Muscle of arm (tissue), 12 donors: ENCODE data around the gene TCIRG1. TPM values are rescaled to one million over a fixed set of nuclear protein-coding genes. Genes with fewer than 3 reads are reported as not detected.

Source experiments
- DNase-seq: peaks from one replicate; pipeline ENCODE4 v3.0.0-alpha.2; 2013
- polyA plus RNA-seq, 12 donors: library from polyadenylated mRNA; unstranded; fragments of 120-200 nt; gene quantifications; one replicate each; pipeline ENCODE4 v1.2.1, GENCODE V29; 2013; ENCODE audit not compliant: insufficient read length in 12 of 12

TCIRG1 gene
- polyA plus RNA-seq, 12 donors = 15.3 to 47.2 (median 24.0) TPM; not detected in 1

DNA sequence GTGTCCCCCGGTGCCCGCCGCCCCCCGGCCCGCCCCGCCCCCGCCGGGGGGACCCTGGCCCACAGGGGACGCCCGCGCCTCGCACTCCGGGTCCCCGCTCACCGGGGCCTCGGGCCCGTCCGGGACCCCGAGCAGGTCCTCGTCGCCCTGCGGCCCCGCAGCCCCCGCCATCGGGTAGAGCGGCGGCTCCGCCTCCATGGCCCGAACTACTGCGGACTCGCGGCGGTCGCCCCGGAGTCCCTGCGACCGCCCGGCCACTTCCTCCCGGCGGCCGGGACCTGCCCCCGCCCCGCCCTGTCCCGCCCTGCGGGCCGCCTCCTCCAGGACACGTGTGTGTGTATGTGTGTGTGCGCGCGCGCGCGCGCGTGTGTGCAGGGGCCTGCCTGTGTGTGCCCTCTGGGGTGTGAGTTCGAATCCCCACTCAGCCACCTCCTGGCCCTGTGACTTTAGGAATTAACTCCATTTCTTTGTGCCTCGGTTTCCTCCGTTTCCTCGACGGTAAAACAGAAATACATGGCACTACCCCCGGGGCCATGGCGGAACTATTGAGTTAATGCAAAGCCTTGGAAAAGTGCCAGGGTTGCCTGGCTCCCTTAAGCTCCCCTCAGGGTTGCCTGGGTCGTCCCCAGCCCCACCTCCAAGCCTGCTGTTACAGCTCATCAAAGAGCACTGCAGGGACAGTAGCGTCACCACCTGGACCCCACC, 34.8 kb upstream of the TCIRG1 start, which contains the start of gene UNC93B1:
Gene UNC93B1, minus strand, starts transcription at position 252 of the 705 bp plus-strand sequence. Its CDS starts 54 bp downstream, at position 198.
- peak; percentile 71 for DNase-seq

DNA sequence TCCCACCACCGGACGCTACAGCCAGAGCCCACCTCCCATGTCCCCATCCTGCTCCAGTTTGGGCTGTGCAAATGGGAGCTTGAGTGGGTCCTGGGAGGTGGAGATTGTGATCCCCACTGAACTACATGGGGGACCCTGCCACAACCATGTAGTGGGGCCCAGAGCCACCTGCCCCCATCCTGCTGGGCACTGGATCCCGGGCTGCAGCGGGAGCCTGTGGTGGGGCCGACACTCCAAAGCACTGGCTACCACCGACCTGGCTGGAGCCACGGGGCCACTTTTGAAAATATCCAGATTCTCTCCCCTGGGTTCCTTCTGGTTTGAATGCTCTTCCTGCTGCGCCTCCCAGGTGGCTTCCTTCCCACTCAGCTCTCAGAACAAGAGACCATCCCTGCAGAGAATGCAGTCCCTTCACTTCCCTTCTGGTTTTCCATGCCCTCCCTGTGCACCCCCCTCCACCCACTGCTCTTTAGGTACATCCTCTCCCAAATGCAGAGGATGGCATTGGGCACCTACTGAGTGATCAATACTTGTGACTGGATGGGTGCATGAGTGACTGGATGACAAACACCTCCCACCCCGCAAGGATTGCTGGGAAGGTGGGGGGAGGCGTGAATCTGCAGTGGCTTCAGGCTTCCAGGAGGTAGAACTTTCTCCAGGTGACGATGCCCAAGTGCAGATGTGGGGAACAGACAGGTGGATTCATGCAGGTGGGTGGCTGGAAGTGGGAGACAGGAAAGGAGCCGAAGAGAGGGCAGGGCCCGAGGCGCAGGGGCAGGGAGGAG, 34.1 kb upstream of the TCIRG1 start:
- no peak for DNase-seq

DNA sequence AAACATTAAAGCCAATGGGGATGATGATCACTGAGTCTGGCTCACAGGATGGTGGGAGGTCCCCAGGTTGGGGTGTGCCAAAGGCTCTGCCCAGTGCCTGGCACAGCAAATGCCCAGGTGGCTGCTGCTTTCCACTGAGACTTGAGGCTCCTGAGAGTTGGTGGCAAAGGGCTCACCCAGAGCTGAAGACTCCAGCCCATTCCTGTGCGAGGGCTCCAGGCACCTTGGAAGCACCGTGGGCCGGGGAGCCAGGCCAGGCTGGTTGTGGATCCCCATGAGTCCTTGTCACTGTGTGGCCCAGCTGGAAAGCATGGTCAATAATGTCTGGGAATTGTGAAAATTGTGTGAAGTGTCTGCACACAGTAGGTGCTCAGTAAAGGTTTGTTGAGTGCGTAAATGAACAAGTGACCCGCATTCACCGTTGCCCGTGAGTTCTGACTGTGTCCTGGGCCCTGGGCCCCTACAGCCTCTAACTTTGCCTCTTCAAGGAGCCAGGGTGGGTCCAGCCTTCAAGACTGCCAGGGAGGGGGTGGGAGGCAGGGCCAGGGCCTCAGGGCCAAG, 32.1 kb upstream of the TCIRG1 start:
- no peak for DNase-seq

DNA sequence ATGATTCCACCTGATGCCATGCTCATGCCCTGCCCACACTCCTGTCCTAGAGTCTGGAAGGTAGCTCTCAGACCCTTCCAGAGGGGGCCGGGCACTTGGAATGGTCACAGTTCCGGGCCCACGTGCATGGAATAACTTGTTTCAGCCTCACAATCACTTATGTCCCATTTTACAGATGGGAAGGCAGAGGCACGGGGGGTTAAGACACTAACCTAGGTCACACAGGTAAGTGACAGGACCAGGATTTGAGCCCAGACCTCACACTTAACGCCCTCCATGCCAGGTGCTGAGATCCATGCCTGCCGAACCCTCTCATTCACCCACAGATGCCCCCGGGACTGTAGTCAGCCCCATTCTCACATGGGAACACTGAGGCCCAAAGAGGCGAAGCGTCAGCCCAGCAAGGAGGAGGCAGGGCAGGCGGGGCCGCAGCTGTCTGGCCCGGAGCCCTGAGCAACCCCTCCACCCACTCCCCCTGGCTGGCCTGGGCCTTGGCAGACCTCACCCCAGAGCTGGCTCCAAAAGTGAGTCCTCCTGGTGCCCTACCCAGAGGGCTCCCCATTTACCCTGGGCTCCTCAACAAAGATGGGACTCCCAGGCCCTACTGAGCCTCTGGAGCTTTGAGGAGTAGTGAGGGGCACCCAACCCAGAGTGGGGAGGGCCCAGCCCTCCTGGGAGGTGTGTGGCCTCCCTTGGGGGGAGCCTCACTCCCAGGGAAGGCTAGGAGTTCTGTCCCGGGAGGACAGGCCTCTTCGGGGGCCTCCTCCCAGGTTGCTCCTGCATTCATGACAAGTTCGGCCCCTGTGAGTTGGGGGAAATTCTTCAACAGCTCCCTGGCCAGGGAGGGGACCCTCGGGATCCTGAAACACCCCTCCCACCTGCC, 31.1 kb upstream of the TCIRG1 start:
- no peak for DNase-seq

DNA sequence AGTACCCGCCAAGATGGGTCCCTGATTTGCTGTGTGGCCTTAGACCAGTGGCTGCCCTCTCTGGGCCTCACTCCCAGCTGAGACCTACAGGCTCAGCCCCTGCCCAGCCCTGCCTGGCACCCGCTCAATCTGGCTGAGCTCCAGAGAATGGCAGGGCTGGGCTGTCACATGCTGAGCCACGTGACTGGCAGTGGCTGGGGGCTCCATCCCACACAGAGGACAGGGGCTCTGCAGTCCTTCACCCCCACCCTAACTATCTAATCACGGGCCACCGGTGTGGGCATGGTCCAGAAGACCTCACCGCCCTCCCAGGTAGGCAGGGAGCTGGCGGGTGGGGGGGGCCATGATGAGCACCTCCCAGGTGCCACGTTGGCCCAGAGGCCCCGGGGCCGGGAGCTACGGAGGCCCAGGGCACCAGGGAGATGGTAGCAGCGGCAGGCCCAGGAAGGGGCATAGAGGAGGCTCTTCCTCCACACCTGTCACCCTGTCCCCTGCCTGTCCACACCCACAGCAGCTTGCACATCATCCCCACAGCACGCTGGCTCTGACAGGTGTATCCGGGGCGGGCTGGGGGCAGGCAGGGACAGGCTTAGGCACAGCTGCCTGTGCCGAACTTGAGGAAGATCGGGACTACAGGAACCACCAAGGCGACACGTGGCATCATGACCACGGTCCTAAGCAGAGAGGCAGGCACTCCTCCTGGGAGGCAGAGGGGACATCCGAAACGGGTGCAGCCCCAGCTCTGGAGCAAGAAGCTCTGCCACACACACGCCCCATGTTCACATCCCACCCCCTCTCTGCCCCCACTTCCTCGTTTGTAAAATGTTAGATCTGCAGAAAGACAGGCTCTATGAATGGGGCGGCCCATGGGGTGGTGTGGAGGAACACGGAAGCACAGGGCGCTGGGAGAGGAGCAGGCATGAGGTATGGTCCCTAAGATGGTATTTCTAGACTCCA, 30.2 kb upstream of the TCIRG1 start:
- DNase-seq = no peak

DNA sequence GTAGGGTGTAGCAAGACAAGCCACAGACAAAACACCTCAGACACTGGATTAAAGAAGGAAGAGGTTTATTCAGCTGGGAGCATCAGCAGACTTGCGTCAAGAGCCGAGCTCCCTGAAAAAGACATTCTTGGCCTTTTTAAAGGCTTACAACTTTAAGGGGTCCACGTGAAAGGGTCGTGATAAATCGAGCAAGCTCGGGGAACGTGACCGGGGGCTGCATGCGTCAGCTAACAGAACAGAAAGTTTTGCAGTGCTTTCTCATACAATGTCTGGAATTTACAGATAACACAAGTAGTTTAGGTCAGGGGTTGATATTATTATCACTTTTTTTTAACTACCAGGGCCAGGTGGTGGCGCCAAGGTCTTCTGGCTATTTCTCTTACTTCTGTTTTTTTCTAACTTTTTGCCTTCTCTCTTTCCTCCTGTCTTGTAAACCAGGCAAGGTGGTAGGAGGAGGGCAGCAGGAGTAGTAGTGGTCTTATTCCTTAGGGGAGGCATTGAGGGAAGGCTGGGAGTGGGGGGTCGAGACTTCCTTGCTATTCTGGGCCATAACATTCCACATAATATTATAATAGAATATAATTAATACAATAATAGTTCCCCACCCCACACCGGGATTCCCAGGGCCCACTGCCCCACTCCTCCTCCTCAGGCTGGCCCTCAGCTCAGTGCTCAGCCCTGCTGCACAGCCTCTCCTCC, 29.3 kb upstream of the TCIRG1 start:
- DNase-seq = no peak

DNA sequence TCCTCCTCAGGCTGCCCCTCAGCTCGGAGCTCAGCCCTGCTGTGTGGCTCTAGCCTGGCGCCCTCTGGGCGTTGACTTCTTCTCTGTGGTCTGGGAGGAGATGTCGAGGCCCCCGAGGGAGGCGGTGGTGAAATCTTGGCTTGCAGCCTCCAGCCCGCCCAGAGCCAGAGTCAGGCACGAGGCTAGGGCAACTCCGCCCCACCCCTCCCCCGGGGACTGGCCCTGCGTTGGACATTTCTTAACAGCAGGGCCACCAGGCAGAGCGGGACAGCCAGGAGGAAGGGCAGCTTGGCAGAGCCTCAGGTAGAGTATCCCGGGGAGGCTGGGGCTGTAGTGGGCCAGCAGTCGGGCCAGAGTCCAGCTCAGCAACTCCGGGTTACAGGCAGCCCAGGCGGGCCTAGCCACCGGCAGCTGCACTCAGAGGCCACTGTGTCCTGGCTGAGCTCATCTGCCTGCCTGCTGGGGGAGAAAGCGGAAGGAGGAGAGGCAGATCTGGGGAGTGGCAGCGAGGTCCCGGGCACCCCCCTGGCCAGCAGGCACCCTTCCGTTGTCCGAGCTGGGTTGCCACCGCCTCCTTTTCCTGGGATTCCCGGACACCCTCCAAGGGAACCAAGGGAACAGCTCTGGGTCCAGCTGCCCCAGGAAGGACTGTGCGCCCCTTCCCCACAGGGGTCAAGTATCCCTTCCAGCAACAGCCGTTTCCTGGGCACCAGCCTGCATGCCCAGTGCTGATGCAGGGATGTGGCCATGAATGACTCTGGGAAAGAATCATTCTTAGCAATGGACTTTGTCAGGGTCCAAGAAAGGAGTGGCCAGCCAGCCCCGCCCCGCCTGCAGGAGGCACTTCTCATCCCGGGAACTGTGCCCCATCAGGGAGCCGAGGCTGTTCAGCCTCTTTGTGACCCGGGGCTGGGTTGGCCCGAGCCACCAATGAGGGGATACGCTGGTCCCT, 28.5 kb upstream of the TCIRG1 start, which contains the start of gene ALDH3B1:
Gene ALDH3B1, plus strand, starts transcription at position 238 of the 952 bp plus-strand sequence. CDS start 4,971 bp downstream, outside the sequence.
- peak; percentile 41 for DNase-seq

DNA sequence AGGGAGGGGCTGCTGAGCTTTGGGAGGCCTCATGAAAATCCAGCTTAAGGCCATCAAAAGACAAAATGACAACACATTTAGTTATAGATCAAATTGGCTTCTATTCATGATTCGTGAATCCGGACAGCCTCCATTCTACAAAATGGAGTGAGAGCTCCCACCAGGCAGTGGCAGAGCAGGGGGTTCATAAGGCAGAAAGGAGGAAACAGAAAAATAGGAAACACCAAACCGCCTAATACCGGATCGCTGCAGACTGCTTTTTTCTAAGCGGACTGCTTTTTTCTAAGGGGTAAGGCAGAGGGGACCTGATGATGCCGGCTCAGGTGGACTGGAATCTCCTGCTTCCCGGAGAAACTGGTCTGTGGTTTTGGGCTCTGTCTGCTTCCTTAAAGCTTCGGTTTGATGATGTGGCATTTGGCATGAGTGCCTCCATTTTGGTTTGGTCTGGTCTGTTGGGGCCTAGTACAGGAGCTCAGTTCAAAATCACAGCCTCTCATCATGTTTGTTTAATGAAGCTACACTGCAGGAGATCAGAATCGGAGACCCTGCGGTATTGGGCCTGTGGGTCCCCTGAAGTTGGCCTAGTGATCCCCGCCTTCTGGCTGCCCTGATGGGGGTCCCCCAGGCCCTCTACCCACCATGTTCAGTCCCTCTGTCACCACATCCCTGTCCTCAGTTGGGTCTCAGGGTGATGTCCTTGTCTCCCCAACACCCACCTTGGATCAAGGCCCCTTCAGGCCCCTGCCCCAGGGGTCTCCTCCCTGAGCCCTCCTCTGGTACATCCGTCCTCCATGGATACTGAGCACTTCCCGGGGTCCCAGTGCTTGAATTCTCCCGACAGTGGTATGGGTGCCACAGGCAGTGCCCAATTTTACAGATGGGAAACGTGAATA, 27.5 kb upstream of the TCIRG1 start:
- no peak for DNase-seq

DNA sequence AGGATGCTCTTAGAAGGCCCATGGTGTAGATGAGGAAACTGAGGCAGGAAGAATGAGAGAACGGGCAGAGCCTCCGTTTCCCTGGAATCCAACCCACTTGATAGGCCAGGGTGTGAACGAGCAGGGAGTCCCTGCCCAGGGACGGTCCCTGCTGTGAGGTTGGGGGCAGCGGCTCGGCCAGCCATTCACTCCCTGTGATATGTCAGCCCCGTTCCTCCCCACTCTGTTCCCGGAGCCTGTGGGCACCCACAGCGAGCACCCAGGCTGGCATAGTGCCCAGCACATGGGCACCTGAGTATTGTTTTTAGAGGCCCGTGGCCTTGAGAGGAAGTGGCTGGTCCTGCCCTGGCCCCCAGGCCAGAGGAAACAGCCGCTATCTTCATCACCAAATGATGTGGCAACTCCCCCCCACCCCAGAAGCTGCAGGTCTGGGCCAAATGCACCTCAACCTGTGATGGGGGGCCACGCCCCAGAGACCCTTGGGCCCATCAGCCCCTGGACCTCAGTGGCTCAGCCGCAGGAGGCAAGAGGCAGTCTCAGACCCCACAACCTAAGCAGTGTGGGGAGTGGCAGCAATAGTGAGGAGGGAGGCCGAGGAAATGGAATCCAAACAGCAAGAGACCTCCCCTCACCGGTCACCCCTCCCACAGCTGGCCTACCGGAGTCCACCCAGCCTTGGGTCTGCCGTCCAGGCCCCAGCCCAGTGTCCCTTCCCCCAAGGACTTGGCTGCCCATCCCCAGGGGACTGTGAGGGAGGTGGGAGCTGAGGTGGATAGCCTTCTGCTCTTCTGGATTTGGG, 26.6 kb upstream of the TCIRG1 start:
- DNase-seq = no peak

DNA sequence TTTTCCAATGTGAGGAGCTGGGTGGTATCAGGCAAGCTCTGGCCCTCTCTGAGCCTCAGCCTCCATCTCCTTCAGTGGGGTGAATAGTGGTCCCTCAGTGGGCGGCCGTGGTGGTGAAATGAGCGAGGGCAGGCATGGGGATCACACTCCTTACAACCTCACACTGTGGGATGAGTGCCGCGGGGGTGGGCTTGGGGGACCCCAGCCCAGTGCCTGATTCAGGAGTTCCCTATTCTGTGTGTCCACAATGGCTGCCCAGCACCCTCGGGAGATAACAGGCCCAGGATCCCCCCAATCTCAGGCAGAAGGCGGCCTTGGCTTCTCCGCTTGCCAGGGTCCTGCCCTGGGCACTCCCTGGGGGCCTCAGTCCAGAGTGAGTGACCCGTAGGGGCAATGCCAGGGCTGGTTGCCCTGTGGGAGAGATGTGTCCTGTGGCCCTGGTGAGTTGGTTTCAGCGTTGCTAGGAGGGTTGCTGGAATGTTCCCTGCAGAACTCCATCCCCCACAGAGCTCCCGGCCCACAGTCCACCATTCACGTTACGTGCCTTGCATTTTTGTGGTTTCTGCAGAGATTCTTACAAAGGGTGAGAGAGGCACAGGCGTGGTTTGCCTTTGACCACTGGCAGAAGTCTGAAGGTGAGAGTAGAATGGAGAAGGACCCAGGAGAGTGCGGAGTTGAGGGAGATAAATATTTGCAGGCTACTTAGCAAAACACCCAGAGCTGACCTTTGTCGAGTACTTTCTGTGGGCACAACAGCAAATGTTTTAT, 25.8 kb upstream of the TCIRG1 start:
- DNase-seq = no peak

DNA sequence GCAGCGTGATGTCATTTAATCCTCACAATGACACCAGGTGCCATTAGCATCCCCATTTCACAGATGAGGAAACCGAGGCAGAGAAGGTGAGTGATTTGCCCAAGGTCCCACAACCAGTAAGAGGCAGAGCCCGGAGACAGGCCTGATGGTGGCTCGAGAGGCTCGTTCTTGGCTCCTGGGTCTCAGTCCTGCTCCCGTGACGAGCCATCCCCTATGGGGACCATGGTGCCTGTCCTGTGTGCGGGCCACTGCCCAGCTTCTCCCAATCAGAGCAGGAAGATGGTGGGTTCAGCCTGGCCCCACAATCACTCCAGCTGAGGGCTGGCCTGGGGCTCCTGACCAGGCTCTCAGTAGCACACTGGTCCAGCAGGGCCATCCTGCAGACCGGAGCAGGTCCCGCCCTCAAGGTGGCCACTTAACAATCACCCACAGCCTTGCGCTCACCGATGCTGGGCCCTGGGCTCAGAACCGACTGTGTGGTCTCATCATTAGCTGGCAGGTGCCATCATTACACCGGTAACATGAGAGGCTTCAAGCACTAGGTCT, 25.1 kb upstream of the TCIRG1 start:
- DNase-seq = no peak

DNA sequence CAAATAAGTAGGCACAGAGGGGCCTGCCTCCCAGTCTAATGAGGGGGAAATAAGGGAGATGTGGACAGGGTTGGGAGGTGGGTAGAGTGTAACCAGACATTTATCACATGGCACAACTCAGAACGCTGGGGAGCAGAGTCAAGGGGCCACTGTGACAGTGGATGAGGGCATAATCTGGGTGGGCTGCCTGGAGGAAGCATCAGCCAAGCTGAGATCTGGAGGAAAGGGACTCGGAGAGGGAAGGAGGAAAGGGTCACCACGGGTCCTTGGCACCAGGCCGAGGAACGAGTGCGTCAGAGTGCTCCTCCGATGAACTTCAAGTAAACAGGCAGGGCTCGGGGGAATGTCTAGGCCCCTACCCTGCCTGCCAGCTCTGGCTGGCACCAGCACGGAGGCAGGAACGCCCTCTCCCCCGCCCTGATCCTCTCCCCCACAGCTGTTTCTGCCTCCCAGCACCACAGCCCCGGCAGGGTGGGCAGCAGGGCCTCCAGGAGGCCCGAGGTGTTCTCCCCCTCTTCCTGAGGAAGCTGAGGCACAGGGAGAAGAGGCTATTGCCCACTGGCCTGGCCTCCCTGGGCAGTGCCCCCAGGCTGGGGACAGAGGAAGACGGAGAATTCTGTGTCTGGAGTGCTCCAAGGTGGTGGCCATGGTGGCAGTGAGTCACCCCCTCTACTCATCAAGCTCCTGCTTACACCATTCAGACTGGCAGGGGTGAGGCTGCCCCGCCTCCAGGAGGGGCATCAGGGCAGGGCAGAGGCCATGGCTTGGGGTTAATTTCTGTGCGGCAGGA, 24.5 kb upstream of the TCIRG1 start:
- DNase-seq = no peak

DNA sequence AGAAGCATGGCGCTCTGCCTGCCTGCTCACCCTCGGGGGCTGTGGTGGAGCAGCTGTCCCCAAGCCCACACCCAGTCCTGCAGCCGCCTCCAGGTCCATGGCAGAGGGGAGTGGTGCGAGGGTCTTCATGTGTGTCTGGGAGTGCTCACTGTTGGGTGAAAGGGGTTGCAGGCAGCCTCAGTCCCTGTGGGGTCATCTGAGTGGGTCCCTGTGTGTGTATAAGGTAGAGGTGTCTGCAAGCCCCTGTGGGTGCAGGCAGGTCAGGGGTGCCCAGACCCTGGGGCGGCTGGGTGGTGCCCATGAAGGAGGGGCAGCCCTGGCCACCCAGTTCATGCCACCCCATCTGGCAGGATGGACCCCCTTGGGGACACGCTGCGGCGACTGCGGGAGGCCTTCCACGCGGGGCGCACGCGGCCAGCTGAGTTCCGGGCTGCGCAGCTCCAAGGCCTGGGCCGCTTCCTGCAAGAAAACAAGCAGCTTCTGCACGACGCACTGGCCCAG, 23.8 kb upstream of the TCIRG1 start:
- no peak for DNase-seq

DNA sequence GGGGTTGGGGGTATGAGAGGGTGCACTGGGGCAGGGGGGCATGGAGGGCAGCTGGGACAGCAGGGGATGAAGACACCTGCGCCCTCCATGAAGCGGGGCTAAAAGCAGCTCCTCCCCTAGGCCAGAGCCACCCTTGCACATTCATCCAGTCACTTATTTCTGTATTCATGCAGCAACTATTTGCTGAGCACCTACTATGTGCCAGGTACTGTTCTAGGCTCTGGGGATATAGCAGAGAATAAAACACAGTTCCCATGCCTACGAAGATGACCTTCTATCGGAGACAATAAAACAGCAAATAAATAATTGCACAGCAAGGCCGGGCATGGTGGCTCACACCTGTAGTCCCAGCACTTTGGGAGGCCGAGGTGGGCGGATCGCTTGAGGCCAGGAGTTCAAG, 23.4 kb upstream of the TCIRG1 start:
- no peak for DNase-seq
